Activated T-cell treated with anti-CD3 and anti-CD28 coated beads for 48 hours (primary cell): Measurements from ENCODE around the gene CHD3.
"Not testable (repeated sequence)": the region's sequence is repeated elsewhere in the genome, so short reads cannot be mapped to it uniquely, and the experiment has no call there.

Experiments
- DNase-seq: peaks from one replicate; pipeline ENCODE4 v3.0.0-alpha.2; 2020; ENCODE audit warnings: low read depth

The CHD3 gene

GRCh38 chr17:7931709-7932482 lies 43.3 kb downstream of the CHD3 start, which contains the start of the genes CNTROB and TRAPPC1:
Gene CNTROB (plus strand): TSS chr17:7932206. CDS start chr17:7933080, 874 bp downstream.
Gene TRAPPC1 (minus strand): TSS chr17:7931946. CDS start chr17:7931829, 117 bp downstream.
- peak; percentile 99 for DNase-seq

- no peak for DNase-seq
These were observed 43.9 kb downstream of the CHD3 start for GRCh38 chr17:7932483-7932891.

GRCh38 chr17:7932949-7933348 lies 44.4 kb downstream of the CHD3 start:
- DNase-seq, result peak; percentile 29

- no peak for DNase-seq
These were observed 47.3 kb downstream of the CHD3 start for GRCh38 chr17:7935859-7936258.

GRCh38 chr17:7940034-7940433 lies 51.4 kb downstream of the CHD3 start:
- DNase-seq, result no peak

- DNase-seq, result no peak
These were observed 52.2 kb downstream of the CHD3 start for GRCh38 chr17:7940743-7941142.

- no peak for DNase-seq
These were observed 54.7 kb downstream of the CHD3 start for GRCh38 chr17:7943291-7943690.

GRCh38 chr17:7944326-7944725 lies 55.7 kb downstream of the CHD3 start:
- DNase-seq, result no peak

- no peak for DNase-seq
These were observed 57.1 kb downstream of the CHD3 start for GRCh38 chr17:7945651-7946050.

- no peak for DNase-seq
These were observed 57.9 kb downstream of the CHD3 start for GRCh38 chr17:7946441-7946840.

- DNase-seq, result no peak
These were observed 59.1 kb downstream of the CHD3 start for GRCh38 chr17:7947651-7948050.

GRCh38 chr17:7950578-7950977 lies 62.0 kb downstream of the CHD3 start:
- DNase-seq, result no peak

GRCh38 chr17:7951143-7951792 lies 62.7 kb downstream of the CHD3 start:
- DNase-seq, result peak; percentile 28

- not testable (repeated sequence) for DNase-seq
These were observed 64.7 kb downstream of the CHD3 start for GRCh38 chr17:7953266-7953665.

GRCh38 chr17:7955414-7956227 lies 67.0 kb downstream of the CHD3 start:
- no peak for DNase-seq

- no peak for DNase-seq
These were observed 67.8 kb downstream of the CHD3 start for GRCh38 chr17:7956228-7956965.

- no peak for DNase-seq
These were observed 71.1 kb downstream of the CHD3 start for GRCh38 chr17:7959503-7960253.

- DNase-seq, result no peak
These were observed 72.8 kb downstream of the CHD3 start for GRCh38 chr17:7961421-7961820.
